Erythroblast (primary cell): ENCODE measurements around the gene ADAM12.

Experiments
- GATA1 ChIP-seq: IDR thresholded peaks from 2 replicates; pipeline ENCODE4 v1.6.1; 2011; ENCODE audit warnings: low read depth, mild to moderate bottlenecking, control low read depth, low read length, moderate library complexity
- POLR2A ChIP-seq: IDR thresholded peaks from 2 replicates; pipeline ENCODE4 v1.6.1; 2011; ENCODE audit warnings: mild to moderate bottlenecking, low read length

GRCh38 chr10:126332576-126332975, 55.7 kb downstream of the ADAM12 start:
- TF ChIP-seq POLR2A (no peak), GATA1 (no peak)
